Sigmoid colon (tissue), 4 donors: ENCODE data around the gene MRPS18A.

Experiments
- CTCF ChIP-seq, 4 experiments: fragments of 450-650 bp in 3 of 4; fragments of 200-600 bp in 1 of 4; IDR thresholded peaks; one replicate each; pipeline ENCODE4 v1.5.1; 2016 to 2019; ENCODE audit warnings: antibody characterized with exemption in 4 of 4, mild to moderate bottlenecking in 3 of 4, moderate library complexity in 2 of 4
- POLR2A ChIP-seq, 2 donors: fragments of 450-650 bp; IDR thresholded peaks; one replicate each; pipeline ENCODE4 v1.6.1; 2016; ENCODE audit warnings: antibody characterized with exemption in 2 of 2, mild to moderate bottlenecking in 2 of 2, moderate library complexity in 2 of 2
- POLR2AphosphoS5 ChIP-seq, 4 donors: sonication (generic); formaldehyde crosslinking; IDR thresholded peaks; one replicate each; pipeline ENCODE4 v1.6.1; 2017; ENCODE audit warnings: antibody characterized with exemption in 4 of 4

GRCh38 chr6:43658161-43658560, 29.4 kb downstream of the MRPS18A start:
- TF ChIP-seq CTCF (IDR thresholded peaks at IDR 0.05) = no peak
- TF ChIP-seq POLR2A (IDR thresholded peaks at IDR 0.05) = no peak
- no peak for TF ChIP-seq POLR2AphosphoS5 (IDR thresholded peaks at IDR 0.05)
